NCI-H187 (cell line): Measurements from ENCODE around the gene ZNF407.
A peak's percentile ranks its signal among the peaks of the same experiment; 100 is the strongest.

Experiments
- DNase-seq, 2 experiments: peaks; one replicate each; lab custom pipeline; 2025; lab: John Stamatoyannopoulos, UW

Gene ZNF407

GRCh38 chr18:74631212-74631611, 33.5 kb downstream of the ZNF407 start:
- no peak for DNase-seq

- DNase-seq, result no peak
Observed at GRCh38 chr18:74631623-74632350, 34.1 kb downstream of the ZNF407 start.

- DNase-seq, result no peak
Observed at GRCh38 chr18:74632351-74632679, 34.6 kb downstream of the ZNF407 start.

- no peak for DNase-seq
Observed at GRCh38 chr18:74632856-74633255, 35.2 kb downstream of the ZNF407 start.

- DNase-seq, result no peak
Observed at GRCh38 chr18:74633652-74634352, 36.1 kb downstream of the ZNF407 start.

- peak; percentile 4 to 32 for DNase-seq
Observed at GRCh38 chr18:74635224-74635975, 37.7 kb downstream of the ZNF407 start.

- no peak for DNase-seq
Observed at GRCh38 chr18:74637070-74637469, 39.4 kb downstream of the ZNF407 start.

GRCh38 chr18:74638210-74638609, 40.5 kb downstream of the ZNF407 start:
- DNase-seq, result no peak

GRCh38 chr18:74644713-74645112, 47.0 kb downstream of the ZNF407 start:
- DNase-seq, result no peak

- DNase-seq, result no peak
Observed at GRCh38 chr18:74645679-74646078, 48.0 kb downstream of the ZNF407 start.

- no peak for DNase-seq
Observed at GRCh38 chr18:74651327-74652128, 53.9 kb downstream of the ZNF407 start.

GRCh38 chr18:74652392-74652988, 54.8 kb downstream of the ZNF407 start:
- no peak for DNase-seq

GRCh38 chr18:74654638-74655037, 57.0 kb downstream of the ZNF407 start:
- no peak for DNase-seq

GRCh38 chr18:74661008-74661407, 63.3 kb downstream of the ZNF407 start:
- DNase-seq, result no peak

GRCh38 chr18:74661691-74662090, 64.0 kb downstream of the ZNF407 start:
- DNase-seq, result no peak

GRCh38 chr18:74662622-74663021, 65.0 kb downstream of the ZNF407 start:
- no peak for DNase-seq

- DNase-seq, result no peak
Observed at GRCh38 chr18:74665346-74665745, 67.7 kb downstream of the ZNF407 start.

GRCh38 chr18:74665905-74666304, 68.2 kb downstream of the ZNF407 start:
- no peak for DNase-seq

- no peak for DNase-seq
Observed at GRCh38 chr18:74669136-74669798, 71.6 kb downstream of the ZNF407 start.

GRCh38 chr18:74672371-74672770, 74.7 kb downstream of the ZNF407 start:
- DNase-seq, result no peak

GRCh38 chr18:74674487-74674886, 76.8 kb downstream of the ZNF407 start:
- DNase-seq, result no peak
